GM21447 (cell line): ENCODE measurements around the gene ADGRA1.
"Not testable (repeated sequence)": the region's sequence is repeated elsewhere in the genome, so short reads cannot be mapped to it uniquely, and the experiment has no call there.

Experiments used
- ATAC-seq: cut with Tn5 transposase; IDR thresholded peaks from one replicate; pipeline ENCODE4 v1.9.1; 2021; ENCODE audit not compliant: unreplicated experiment

ADGRA1 gene

GRCh38 chr10:133126431-133127290 lies 38.9 kb downstream of the ADGRA1 start:
- ATAC-seq, result no peak

- no peak for ATAC-seq
Observed at GRCh38 chr10:133127291-133128125, 39.8 kb downstream of the ADGRA1 start.

GRCh38 chr10:133128126-133129070 lies 40.7 kb downstream of the ADGRA1 start:
- no peak for ATAC-seq

- no peak for ATAC-seq
Observed at GRCh38 chr10:133129071-133129858, 41.5 kb downstream of the ADGRA1 start.

GRCh38 chr10:133129859-133130495 lies 42.3 kb downstream of the ADGRA1 start:
- ATAC-seq, result no peak

- ATAC-seq, result no peak
Observed at GRCh38 chr10:133130602-133131001, 42.9 kb downstream of the ADGRA1 start.

GRCh38 chr10:133131053-133131452 lies 43.3 kb downstream of the ADGRA1 start:
- ATAC-seq, result no peak

- no peak for ATAC-seq
Observed at GRCh38 chr10:133131734-133132472, 44.2 kb downstream of the ADGRA1 start.

- ATAC-seq, result no peak
Observed at GRCh38 chr10:133132473-133133291, 45.0 kb downstream of the ADGRA1 start.

GRCh38 chr10:133133471-133134231 lies 45.9 kb downstream of the ADGRA1 start:
- ATAC-seq, result no peak

- no peak for ATAC-seq
Observed at GRCh38 chr10:133134411-133135115, 46.8 kb downstream of the ADGRA1 start.

GRCh38 chr10:133135116-133135465 lies 47.4 kb downstream of the ADGRA1 start:
- no peak for ATAC-seq

GRCh38 chr10:133137486-133138145 lies 49.9 kb downstream of the ADGRA1 start:
- ATAC-seq, result not testable (repeated sequence)

GRCh38 chr10:133139551-133140065 lies 51.9 kb downstream of the ADGRA1 start:
- ATAC-seq, result no peak

- ATAC-seq, result no peak
Observed at GRCh38 chr10:133140417-133141143, 52.9 kb downstream of the ADGRA1 start.
